Activated CD4-positive, alpha-beta memory T cell treated with anti-CD3 and anti-CD28 coated beads for 36 hours (primary cell): Measurements from ENCODE around the gene ZMYND11. TPM values are rescaled to one million over a fixed set of nuclear protein-coding genes. Genes with fewer than 3 reads are reported as not detected.

Experiments
- CTCF ChIA-PET: fragments of 350-600 bp; sonication (Branson Sonifier 250); formaldehyde crosslinking; loops from one replicate; lab custom pipeline; 2021; ENCODE audit warnings: antibody characterized with exemption, inconsistent platforms; lab: Charles Lee
- POLR2A ChIA-PET: fragments of 350-600 bp; sonication (Branson Sonifier 250); formaldehyde crosslinking; loops from one replicate; lab custom pipeline; 2021; ENCODE audit warnings: antibody characterized with exemption; lab: Charles Lee
- DNase-seq: peaks from one replicate; pipeline ENCODE4 v3.0.0-alpha.2; 2020
- H3K27ac Mint-ChIP-seq: one replicate; pipeline ENCODE4 v1.8.0; 2021; ENCODE audit warnings: mixed read lengths
- H3K27me3 Mint-ChIP-seq: one replicate; pipeline ENCODE4 v1.8.0; 2021; ENCODE audit warnings: mixed read lengths
- H3K36me3 Mint-ChIP-seq: one replicate; pipeline ENCODE4 v1.8.0; 2021; ENCODE audit warnings: mixed read lengths
- H3K4me1 Mint-ChIP-seq: one replicate; pipeline ENCODE4 v1.8.0; 2021; ENCODE audit warnings: low read depth, mixed read lengths
- H3K4me3 Mint-ChIP-seq: one replicate; pipeline ENCODE4 v1.8.0; 2021; ENCODE audit warnings: mild to moderate bottlenecking, mixed read lengths
- H3K9me3 Mint-ChIP-seq: one replicate; pipeline ENCODE4 v1.8.0; 2021; ENCODE audit warnings: mixed read lengths
- intact Hi-C: fragments of 100-400 bp; cut with micrococcal nuclease; formaldehyde crosslinking; loops from one replicate; pipeline ENCODE4 v1.15.1; 2023
- total RNA-seq, 2 experiments: library from RNA; stranded (reverse); gene quantifications; one replicate each; pipeline ENCODE4 v1.2.3, GENCODE V29; 2021

Gene ZMYND11
- total RNA-seq, 2 experiments from 2014 or later: 15.9 to 19.4 TPM

DNA sequence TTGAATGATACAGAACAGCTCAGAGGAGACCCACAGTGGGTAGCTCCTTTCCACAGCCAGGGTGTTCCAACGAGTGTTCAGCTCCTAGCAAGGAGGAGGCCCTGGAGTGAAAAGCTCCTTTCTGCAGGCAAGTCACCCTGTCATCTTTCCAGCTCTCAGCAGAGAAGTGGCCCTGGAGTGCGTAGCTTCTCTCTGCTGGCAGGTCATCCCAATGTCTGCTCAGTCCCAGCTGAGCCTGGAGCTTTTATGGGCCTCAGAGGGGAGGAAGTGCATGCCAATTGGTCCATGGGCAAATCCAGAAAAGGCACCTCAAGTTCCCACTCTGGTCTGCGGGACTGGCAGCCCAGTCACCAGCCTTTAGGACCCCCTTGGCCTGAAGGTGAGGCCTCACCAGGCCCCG lies 30.8 kb upstream of the ZMYND11 start:
- Mint-ChIP-seq H3K4me3 (no peak overlapping the region), H3K27ac (no peak overlapping the region), H3K9me3 (no peaks in the 10 kb centered on the region), H3K4me1 (peaks cover 4% of the 10 kb centered on the region), H3K27me3 (no peaks in the 10 kb centered on the region), H3K36me3 (no peaks in the 10 kb centered on the region)
- DNase-seq: no peak
- ChIA-PET POLR2A (no interaction called here), CTCF (no interaction called here)
- intact Hi-C loops: no loop called here

DNA sequence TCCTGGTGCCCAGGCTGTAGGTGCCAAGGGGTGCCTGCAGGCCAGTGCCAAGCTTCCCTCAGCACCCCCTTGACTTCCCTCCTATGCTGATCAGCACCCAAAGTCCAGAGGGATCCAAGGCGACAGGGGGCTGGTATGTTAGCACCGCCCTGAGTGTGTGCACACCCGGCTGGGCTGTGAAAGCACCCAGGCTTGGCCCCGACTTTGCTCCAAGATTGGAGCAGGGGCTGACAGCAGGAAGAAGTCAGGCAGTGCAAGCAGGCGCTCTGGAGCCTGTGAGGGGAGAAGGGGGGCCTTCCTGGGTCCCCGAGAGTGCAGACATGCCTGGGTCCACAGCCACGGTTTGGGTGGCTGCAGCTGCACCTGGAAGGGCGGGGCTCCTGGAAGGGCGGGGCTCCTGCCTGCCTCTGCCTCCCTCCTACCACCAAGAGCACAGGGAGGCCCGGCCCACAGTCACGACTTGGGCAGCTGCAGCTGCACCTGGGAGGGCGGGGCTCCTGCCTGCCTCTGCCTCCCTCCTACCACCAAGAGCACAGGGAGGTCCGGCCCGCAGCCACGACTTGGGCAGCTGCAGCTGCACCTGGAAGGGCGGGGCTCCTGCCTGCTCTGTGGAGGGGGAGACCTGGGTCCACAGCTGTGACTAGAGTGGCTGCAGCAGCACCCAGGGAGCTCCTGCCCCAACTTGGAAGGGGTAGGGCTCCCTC lies 30.2 kb upstream of the ZMYND11 start:
- H3K27ac Mint-ChIP-seq: no peak overlapping the region
- H3K27me3 Mint-ChIP-seq: no peaks in the 10 kb centered on the region
- DNase-seq: no peak
- intact Hi-C loops: no loop called here
- ChIA-PET POLR2A (no interaction called here), CTCF (no interaction called here)
- H3K9me3 Mint-ChIP-seq: no peaks in the 10 kb centered on the region
- no peak overlapping the region for H3K4me3 Mint-ChIP-seq
- H3K36me3 Mint-ChIP-seq: no peaks in the 10 kb centered on the region
- H3K4me1 Mint-ChIP-seq: peaks cover 4% of the 10 kb centered on the region

DNA sequence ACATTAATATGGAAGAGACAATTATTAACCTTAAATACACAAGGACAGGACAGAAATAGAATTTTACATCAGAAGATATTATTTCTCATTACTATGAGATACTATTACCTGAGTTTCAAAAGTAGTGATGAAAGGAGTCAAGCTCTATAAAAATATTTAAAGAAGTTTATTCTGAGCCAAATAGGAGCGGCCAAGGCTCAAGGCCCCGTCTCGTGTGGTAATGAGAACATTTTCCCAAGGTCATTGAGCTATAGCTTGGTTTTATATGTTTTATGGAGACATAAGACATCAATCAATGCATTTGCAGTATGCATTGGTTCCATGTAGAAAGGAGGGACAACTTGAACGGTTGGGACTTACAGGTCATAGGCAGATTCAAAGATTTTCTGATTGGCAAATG lies 29.4 kb upstream of the ZMYND11 start:
- Mint-ChIP-seq H3K27ac (no peak overlapping the region), H3K27me3 (no peaks in the 10 kb centered on the region), H3K4me1 (peaks cover 4% of the 10 kb centered on the region), H3K9me3 (no peaks in the 10 kb centered on the region), H3K36me3 (no peaks in the 10 kb centered on the region), H3K4me3 (no peak overlapping the region)
- intact Hi-C loops: no loop called here
- no peak for DNase-seq
- ChIA-PET CTCF (no interaction called here), POLR2A (no interaction called here)

DNA sequence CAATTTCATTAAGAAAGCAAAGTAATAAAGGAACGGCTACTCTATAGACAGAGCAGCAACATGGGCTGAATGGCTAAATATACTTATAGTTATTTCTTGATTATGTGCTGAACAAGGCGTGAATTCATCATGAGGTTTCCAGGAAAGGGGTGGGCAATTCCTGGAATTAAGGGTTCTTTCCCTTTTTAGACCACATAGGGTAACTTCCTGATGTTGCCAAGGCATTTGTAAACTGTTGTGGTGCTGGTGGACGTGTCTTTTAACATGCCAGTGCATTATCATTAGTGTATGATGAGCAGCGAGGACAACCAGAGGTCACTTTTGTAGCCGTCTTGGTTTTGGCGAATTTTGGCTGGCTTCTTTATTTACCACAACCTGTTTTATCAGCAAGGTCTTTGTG lies 28.5 kb upstream of the ZMYND11 start:
- Mint-ChIP-seq H3K9me3 (no peaks in the 10 kb centered on the region), H3K36me3 (no peaks in the 10 kb centered on the region), H3K4me1 (peaks cover 4% of the 10 kb centered on the region), H3K27me3 (no peaks in the 10 kb centered on the region), H3K4me3 (no peak overlapping the region), H3K27ac (no peak overlapping the region)
- ChIA-PET CTCF (no interaction called here), POLR2A (no interaction called here)
- intact Hi-C loops: no loop called here
- no peak for DNase-seq

DNA sequence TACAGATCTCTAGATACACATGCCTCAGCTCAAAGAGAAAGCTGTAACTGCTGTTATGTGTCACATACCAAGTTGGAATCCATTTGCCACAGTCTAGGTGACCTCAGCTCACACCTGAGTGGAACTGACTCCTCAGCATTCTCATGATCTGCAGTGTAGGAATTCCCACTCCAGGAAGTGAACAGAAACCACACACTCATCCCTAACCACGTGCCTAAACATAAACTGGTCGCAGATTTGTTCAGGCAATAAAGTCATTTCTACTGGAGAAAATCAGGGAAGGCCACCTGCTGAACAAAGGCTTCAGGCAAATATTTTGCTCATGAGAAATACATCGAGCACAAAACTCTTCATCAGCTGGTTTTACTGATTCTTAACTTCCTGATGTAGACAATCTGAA lies 23.0 kb upstream of the ZMYND11 start:
- no peak for DNase-seq
- intact Hi-C loops: no loop called here
- Mint-ChIP-seq H3K36me3 (peaks cover 6% of the 10 kb centered on the region), H3K27me3 (peaks cover 3% of the 10 kb centered on the region), H3K27ac (no peak overlapping the region), H3K9me3 (peaks cover 6% of the 10 kb centered on the region), H3K4me1 (no peaks in the 10 kb centered on the region), H3K4me3 (no peak overlapping the region)
- ChIA-PET CTCF (no interaction called here), POLR2A (no interaction called here)

DNA sequence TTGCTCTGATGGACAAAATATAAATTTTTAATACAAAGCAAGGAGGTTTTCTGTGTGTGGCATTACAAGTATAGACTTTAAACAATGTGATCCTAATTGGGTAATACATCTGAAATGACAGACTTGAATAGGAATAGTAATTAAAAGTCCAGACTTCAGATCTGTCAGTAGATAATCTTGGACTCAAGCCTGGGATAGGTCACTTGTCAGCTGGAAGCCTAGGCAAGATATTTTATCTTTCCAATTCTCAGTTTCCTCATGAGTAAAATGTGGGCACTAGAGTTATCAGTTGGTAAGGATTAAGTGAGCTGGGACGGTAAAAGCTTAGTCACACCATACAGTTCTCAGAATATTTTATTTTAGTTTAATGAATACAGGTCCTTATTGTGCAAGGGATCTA lies 10.4 kb upstream of the ZMYND11 start:
- Mint-ChIP-seq H3K4me3 (no peak overlapping the region), H3K27ac (no peak overlapping the region), H3K9me3 (no peaks in the 10 kb centered on the region), H3K27me3 (peaks cover 22% of the 10 kb centered on the region), H3K4me1 (peaks cover 3% of the 10 kb centered on the region), H3K36me3 (no peaks in the 10 kb centered on the region)
- no peak for DNase-seq
- POLR2A ChIA-PET: interaction anchor here (1.0 kb wide), 1 partner anchor 10 kb away, joined by 3 read pairs; no protein-coding TSS in a partner anchor
- CTCF ChIA-PET: no interaction called here
- intact Hi-C loops: no loop called here

DNA sequence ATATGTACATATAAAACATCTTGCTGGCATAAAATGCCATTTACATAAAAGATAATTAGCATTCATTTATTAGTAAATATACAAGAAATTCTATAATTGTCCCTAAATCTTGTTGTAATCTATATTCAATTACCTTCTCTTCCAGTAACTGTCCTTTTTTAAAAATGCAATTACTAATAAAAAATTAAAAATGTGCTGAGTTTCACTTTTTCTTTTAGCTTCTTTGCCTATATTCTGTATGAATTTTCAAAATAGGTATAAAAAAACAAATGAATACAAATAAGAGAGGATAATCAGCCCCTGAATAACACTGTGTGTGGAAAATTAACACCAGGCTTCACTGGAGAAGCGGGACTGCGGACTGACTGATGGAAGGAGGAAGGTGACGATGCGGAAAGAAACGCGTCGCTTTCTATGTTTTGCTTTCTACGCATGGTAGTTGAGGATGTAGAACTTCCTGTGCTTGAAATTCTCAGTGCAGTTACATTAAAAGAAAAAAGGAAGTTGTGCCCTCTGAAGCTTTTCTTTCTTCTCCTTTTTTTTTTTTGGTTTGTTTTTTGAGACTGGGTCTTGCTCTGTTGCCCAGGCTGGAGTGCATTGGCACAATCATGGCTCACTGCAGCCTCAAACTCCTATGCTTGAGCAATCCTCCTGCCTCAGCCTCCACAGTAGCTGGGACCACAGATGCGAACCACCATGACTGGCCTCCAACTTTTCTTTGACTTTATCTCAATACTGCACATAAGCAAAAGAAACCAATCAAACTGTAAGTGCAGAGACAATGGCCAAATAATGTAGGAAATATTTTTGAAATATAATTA lies 7.4 kb upstream of the ZMYND11 start:
- Mint-ChIP-seq H3K4me1 (peaks cover 3% of the 10 kb centered on the region), H3K9me3 (no peaks in the 10 kb centered on the region), H3K27me3 (peaks cover 7% of the 10 kb centered on the region), H3K27ac (peak overlapping the region; percentile 58), H3K4me3 (peak overlapping the region; percentile 73), H3K36me3 (no peaks in the 10 kb centered on the region)
- intact Hi-C loops: no loop called here
- DNase-seq: peak; percentile 48
- ChIA-PET CTCF (no interaction called here), POLR2A (no interaction called here)

DNA sequence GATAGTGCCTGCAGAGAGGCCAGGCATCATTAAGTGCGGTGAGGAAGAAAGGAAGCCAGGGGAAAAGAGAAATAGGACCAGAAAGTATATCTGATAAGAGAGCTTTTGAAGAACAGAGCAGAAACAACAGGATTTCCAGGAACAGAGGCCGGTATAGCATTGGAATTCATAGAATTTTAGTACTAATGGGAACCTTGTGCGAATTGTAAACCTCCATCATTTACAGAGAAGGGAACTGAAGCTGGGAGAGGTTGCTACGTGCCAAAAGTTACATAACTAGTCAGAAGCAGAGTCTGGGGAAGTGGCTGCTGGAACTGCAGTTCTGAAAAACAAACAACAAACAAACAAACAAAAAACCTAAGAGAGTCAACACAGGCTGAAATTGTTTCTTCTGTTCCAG lies 5.4 kb upstream of the ZMYND11 start:
- no peaks in the 10 kb centered on the region for H3K27me3 Mint-ChIP-seq
- POLR2A ChIA-PET: no interaction called here
- no peak for DNase-seq
- peaks cover 8% of the 10 kb centered on the region for H3K4me1 Mint-ChIP-seq
- H3K36me3 Mint-ChIP-seq: no peaks in the 10 kb centered on the region
- H3K9me3 Mint-ChIP-seq: no peaks in the 10 kb centered on the region
- intact Hi-C loops: no loop called here
- no peak overlapping the region for H3K4me3 Mint-ChIP-seq
- H3K27ac Mint-ChIP-seq: no peak overlapping the region
- CTCF ChIA-PET: no interaction called here

DNA sequence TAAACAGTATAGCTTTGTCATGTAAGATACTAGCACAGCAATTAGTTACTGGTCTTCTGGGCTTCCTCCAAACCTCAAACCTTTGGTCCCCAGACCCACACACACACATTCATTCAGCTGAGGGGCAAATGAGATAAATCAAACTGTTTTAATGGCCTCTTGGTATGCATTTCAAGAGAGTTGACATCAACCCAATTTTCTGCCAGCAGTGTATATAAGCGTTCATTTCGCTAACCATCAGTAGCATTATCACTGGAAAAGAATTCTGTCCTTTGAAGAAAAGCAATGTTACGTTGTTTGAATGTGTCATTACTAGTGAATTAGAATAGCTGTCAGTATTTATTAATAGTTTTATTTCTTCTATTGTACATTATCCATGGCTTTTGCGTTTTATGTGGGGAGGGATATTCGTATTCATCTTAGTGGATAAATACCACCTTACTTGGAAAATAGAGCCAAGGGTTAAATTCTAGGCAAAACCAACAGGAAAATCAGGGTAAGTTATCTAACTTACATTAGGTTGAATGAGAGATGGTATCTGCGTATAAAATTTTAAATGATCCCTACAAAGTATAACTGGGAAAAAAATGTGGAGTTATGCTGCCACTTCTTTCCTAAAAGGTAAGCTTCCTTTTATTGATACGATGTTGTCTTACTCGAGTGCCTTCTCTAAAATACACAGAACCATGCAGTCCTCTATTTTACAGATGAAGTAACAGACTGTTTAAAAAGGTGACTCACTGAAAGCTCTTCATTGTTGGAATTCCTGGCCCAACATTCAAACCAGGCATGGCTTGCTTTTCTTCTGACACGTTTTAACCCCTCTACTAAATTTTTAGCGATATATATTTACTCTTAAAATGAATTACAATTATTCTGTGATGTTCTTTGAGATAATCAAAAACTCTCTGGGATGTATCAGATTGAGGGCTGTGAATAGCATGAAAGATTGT lies 2.0 kb upstream of the ZMYND11 start:
- intact Hi-C loops: no loop called here
- Mint-ChIP-seq H3K36me3 (no peaks in the 10 kb centered on the region), H3K27ac (peak overlapping the region; percentile 18)

DNA sequence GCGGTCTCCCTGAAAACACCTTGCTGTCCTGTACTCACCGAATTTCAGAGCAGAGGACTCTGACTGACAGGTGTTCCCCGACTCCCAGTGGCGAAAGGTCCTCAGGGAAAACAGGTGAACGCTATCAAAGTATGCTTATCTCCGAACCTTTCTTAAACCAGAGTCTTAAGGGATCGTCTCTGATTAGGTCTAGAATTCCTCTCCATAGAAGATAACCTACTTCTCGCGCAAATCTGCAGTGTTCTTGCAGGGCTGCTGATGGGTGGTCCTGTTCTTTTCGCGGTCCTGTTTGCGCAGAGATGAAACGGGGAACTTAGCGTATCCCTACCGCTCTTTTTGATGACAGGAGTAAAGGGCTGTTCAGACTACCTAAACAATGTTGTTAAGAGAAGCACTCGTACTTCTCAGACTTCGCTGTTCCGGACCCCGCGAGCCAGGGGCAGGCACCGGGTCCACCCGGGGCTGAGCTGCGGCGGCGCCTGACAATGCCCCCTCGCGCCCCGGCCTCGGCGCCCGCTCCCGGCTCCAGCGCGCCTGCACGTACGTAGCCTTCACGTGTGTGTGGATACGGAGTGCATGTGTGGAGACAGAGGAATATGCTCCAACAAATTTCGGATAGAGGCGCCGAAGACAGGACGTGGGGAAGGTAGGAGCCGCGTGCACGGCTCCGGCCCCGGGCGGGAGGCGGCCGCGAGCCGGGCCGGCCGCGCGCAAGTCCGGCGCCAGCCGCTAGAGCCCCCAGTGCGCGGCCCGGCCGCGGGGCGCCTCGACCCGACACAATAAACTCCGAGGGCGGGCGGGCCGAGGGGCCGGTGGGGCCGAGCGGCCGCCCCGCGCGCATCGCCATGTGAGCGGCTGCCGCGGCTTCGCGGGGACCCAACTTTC lies 766 bp upstream of the ZMYND11 start:
- intact Hi-C loops: loop anchor here (5.0 kb wide), 1 partner anchor 68 kb away; no protein-coding TSS in a partner anchor
- Mint-ChIP-seq H3K27ac (peak overlapping the region; percentile 90), H3K4me3 (peak overlapping the region; percentile 79), H3K4me1 (peaks cover 21% of the 10 kb centered on the region), H3K27me3 (no peaks in the 10 kb centered on the region), H3K9me3 (no peaks in the 10 kb centered on the region), H3K36me3 (no peaks in the 10 kb centered on the region)
- DNase-seq: peak; percentile 46
- ChIA-PET CTCF (no interaction called here), POLR2A (interaction anchor here (0.9 kb wide), 1 partner anchor 10 kb away, joined by 3 read pairs; no protein-coding TSS in a partner anchor)

More for the DNA sequence above, 2.0 kb upstream of the ZMYND11 start:
- no peak for DNase-seq
- Mint-ChIP-seq H3K4me3 (peak overlapping the region; percentile 79), H3K4me1 (peaks cover 18% of the 10 kb centered on the region), H3K27me3 (no peaks in the 10 kb centered on the region), H3K9me3 (no peaks in the 10 kb centered on the region)
- ChIA-PET POLR2A (no interaction called here), CTCF (interaction anchor here (1.3 kb wide), 1 partner anchor 57 kb away, joined by 3 read pairs; no protein-coding TSS in a partner anchor)
